Stomach smooth muscle (tissue), 2 donors: ENCODE measurements around the gene NOL4L.

Experiments
- H3K27ac ChIP-seq: one replicate; pipeline ENCODE4 v1.7.0; 2013; ENCODE audit warnings: mild to moderate bottlenecking, low read length, inconsistent platforms
- H3K27me3 ChIP-seq, 2 donors: one replicate each; pipeline ENCODE4 v1.7.0; 2013; ENCODE audit warnings: low read length in 2 of 2; ENCODE audit not compliant: insufficient read depth in 2 of 2, control insufficient read depth in 1 of 2
- H3K36me3 ChIP-seq, 2 donors: one replicate each; pipeline ENCODE4 v1.7.0; 2013; ENCODE audit warnings: low read length in 2 of 2; ENCODE audit not compliant: control insufficient read depth in 2 of 2, insufficient read depth in 2 of 2
- H3K4me1 ChIP-seq: one replicate; pipeline ENCODE4 v1.7.0; 2013; ENCODE audit warnings: low read length; ENCODE audit not compliant: control insufficient read depth, insufficient read depth
- H3K4me3 ChIP-seq, 2 donors: one replicate each; pipeline ENCODE4 v1.7.0; 2013; ENCODE audit warnings: low read length in 2 of 2
- H3K9ac ChIP-seq, 2 donors: one replicate each; pipeline ENCODE4 v1.7.0; 2013; ENCODE audit warnings: low read length in 2 of 2, mild to moderate bottlenecking in 1 of 2
- H3K9me3 ChIP-seq, 2 donors: one replicate each; pipeline ENCODE4 v1.7.0; 2013; ENCODE audit warnings: low read length in 2 of 2; ENCODE audit not compliant: control insufficient read depth in 2 of 2
- donor health status: healthy.
- donor health status: Pancreatic carcinoma.

The NOL4L gene

DNA sequence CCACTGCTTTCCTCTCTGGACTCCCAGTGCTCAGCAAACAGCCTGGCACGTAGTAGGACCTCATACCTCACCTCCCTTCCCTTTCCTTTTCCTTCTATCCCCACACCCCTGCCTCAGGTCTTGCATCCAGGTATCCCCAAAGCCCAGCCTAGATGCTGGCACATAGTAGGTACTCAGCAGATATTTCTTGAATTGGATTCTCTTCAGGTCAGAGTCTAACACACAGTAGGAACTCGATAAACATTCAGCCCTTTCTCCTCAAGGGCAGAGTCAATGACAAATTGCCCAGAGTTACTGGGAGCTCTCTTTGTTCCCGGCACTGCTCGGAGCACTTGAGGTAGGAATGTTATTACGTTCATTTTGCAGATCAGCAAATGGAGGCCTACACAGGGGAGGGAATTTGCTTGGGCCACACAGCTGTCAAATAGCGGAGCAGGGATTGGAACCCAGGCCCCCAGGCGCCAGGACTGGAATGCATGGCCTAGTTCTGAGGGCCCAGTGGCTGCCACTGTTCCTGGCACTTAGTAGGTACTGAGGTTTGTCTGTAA, 25.9 kb downstream of the NOL4L start:
- H3K4me1 ChIP-seq = no peaks in the 10 kb centered on the region
- no peak overlapping the region for H3K9ac ChIP-seq
- peaks cover 0 to 3% of the 10 kb centered on the region in 2 donors for H3K27me3 ChIP-seq
- no peaks in the 10 kb centered on the region for H3K9me3 ChIP-seq
- H3K27ac ChIP-seq = no peak overlapping the region
- no peak overlapping the region for H3K4me3 ChIP-seq
- no peaks in the 10 kb centered on the region for H3K36me3 ChIP-seq

GRCh38 chr20:32558526-32558925, 26.6 kb downstream of the NOL4L start:
- no peak overlapping the region for H3K9ac ChIP-seq
- H3K27ac ChIP-seq = no peak overlapping the region
- no peaks in the 10 kb centered on the region for H3K4me1 ChIP-seq
- no peaks in the 10 kb centered on the region for H3K36me3 ChIP-seq
- no peak overlapping the region for H3K4me3 ChIP-seq
- H3K9me3 ChIP-seq = no peaks in the 10 kb centered on the region
- H3K27me3 ChIP-seq = peaks cover 0 to 3% of the 10 kb centered on the region in 2 donors

- H3K27ac ChIP-seq = no peak overlapping the region
- no peak overlapping the region for H3K4me3 ChIP-seq
- no peaks in the 10 kb centered on the region for H3K36me3 ChIP-seq
- no peaks in the 10 kb centered on the region for H3K9me3 ChIP-seq
- H3K4me1 ChIP-seq = no peaks in the 10 kb centered on the region
- no peak overlapping the region for H3K9ac ChIP-seq
- peaks cover 0 to 3% of the 10 kb centered on the region in 2 donors for H3K27me3 ChIP-seq
Measured at GRCh38 chr20:32557319-32557718, 27.8 kb downstream of the NOL4L start.

- H3K36me3 ChIP-seq = no peaks in the 10 kb centered on the region
- H3K27me3 ChIP-seq = peaks cover 0 to 3% of the 10 kb centered on the region in 2 donors
- no peak overlapping the region for H3K4me3 ChIP-seq
- H3K27ac ChIP-seq = no peak overlapping the region
- no peaks in the 10 kb centered on the region for H3K9me3 ChIP-seq
- H3K4me1 ChIP-seq = no peaks in the 10 kb centered on the region
- H3K9ac ChIP-seq = no peak overlapping the region
Measured at GRCh38 chr20:32556312-32557184, 28.6 kb downstream of the NOL4L start.

GRCh38 chr20:32555584-32555983, 29.5 kb downstream of the NOL4L start:
- H3K27me3 ChIP-seq = peaks cover 0 to 3% of the 10 kb centered on the region in 2 donors

GRCh38 chr20:32554965-32555289, 30.2 kb downstream of the NOL4L start:
- Histone ChIP-seq H3K9me3 (no peaks in the 10 kb centered on the region), H3K9ac (no peak overlapping the region), H3K27me3 (peaks cover 0 to 3% of the 10 kb centered on the region in 2 donors)

More at GRCh38 chr20:32555584-32555983, 29.5 kb downstream of the NOL4L start:
- Histone ChIP-seq H3K36me3 (no peaks in the 10 kb centered on the region), H3K4me1 (no peaks in the 10 kb centered on the region), H3K9ac (no peak overlapping the region), H3K9me3 (no peaks in the 10 kb centered on the region), H3K4me3 (no peak overlapping the region), H3K27ac (no peak overlapping the region)

DNA sequence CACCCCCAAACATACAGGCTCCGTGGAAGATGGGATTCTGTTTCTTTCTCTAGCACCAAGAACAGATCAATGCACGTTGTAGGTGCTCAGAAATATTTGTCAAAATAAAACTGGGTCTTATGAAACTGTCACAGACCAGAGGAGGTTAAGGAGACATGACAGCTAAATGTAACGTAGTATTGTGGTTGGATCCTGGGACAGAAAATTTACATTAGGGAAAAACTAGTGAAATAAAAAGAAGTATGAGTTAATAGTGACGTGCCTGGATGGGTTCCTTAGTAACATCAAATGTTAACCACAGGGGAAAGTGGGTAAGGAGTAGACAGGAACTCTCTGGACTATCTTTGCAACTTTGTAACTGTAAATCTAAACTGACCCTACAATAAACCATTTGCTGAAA, 31.5 kb downstream of the NOL4L start:
- Histone ChIP-seq H3K4me1 (no peaks in the 10 kb centered on the region), H3K27ac (no peak overlapping the region), H3K9ac (no peak overlapping the region), H3K4me3 (no peak overlapping the region), H3K36me3 (no peaks in the 10 kb centered on the region), H3K9me3 (no peaks in the 10 kb centered on the region), H3K27me3 (no peaks in the 10 kb centered on the region)

More at GRCh38 chr20:32554965-32555289, 30.2 kb downstream of the NOL4L start:
- H3K4me3 ChIP-seq = no peak overlapping the region
- no peaks in the 10 kb centered on the region for H3K36me3 ChIP-seq
- no peaks in the 10 kb centered on the region for H3K4me1 ChIP-seq
- no peak overlapping the region for H3K27ac ChIP-seq

DNA sequence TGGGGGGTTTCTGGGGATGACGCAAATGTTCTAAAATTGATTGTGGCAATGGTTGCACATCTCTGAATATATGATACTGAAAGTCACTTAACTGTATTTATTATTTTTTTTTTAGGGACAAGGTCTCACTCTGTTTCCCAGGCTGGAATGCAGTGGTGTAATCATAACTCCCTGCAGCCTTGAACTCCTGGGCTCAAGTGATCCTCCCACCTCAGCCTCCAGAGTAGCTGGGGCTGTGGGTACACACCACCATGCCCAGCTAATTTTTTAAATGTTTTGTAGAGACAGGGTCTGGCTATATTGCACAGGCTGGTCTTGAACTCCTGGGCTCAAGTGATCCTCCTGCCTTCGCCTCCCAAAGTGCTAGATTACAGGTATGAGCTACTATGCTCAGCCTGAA, 33.4 kb downstream of the NOL4L start:
- Histone ChIP-seq H3K9me3 (no peaks in the 10 kb centered on the region), H3K4me3 (no peak overlapping the region), H3K27ac (no peak overlapping the region), H3K4me1 (no peaks in the 10 kb centered on the region), H3K36me3 (no peaks in the 10 kb centered on the region), H3K9ac (no peak overlapping the region), H3K27me3 (no peaks in the 10 kb centered on the region)

DNA sequence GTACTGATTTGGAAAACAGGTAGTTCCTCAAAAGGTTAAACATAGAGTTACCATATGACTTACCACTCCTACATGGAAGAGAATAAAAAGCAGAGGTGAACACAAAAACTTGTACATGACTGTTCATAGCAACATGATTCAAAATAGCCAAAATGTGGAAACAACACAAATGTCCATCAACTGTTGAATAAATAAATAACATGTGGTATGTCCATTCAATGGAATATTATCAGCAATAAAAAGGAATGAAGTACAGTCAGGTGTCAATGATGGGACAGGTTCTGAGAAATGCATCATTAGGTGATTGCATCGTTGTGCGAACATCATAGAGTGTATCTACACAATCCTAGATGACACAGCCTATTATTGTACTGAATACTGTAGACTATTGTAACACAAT, 35.3 kb downstream of the NOL4L start:
- Histone ChIP-seq H3K27ac (no peak overlapping the region), H3K9ac (no peak overlapping the region), H3K4me3 (no peak overlapping the region), H3K27me3 (no peaks in the 10 kb centered on the region), H3K4me1 (no peaks in the 10 kb centered on the region), H3K36me3 (no peaks in the 10 kb centered on the region), H3K9me3 (no peaks in the 10 kb centered on the region)

- Histone ChIP-seq H3K4me3 (no peak overlapping the region), H3K9ac (no peak overlapping the region), H3K4me1 (no peaks in the 10 kb centered on the region), H3K27ac (no peak overlapping the region), H3K27me3 (no peaks in the 10 kb centered on the region), H3K9me3 (no peaks in the 10 kb centered on the region), H3K36me3 (no peaks in the 10 kb centered on the region)
Measured at GRCh38 chr20:32547753-32548034, 37.4 kb downstream of the NOL4L start.
